Left kidney (tissue), 2 donors: ENCODE results near the gene TRIM3. TPM values are rescaled to one million over a fixed set of nuclear protein-coding genes. Genes with fewer than 3 reads are reported as not detected.

Source experiments
- DNase-seq: peaks from one replicate; pipeline ENCODE4 v3.0.0-alpha.2; 2013
- polyA plus RNA-seq: library from polyadenylated mRNA; unstranded; fragments of 120-200 nt; gene quantifications from one replicate; pipeline ENCODE4 v1.2.1, GENCODE V29; 2013; ENCODE audit not compliant: insufficient read length

The TRIM3 gene
- polyA plus RNA-seq, 1 donor = 26.5 TPM

DNA sequence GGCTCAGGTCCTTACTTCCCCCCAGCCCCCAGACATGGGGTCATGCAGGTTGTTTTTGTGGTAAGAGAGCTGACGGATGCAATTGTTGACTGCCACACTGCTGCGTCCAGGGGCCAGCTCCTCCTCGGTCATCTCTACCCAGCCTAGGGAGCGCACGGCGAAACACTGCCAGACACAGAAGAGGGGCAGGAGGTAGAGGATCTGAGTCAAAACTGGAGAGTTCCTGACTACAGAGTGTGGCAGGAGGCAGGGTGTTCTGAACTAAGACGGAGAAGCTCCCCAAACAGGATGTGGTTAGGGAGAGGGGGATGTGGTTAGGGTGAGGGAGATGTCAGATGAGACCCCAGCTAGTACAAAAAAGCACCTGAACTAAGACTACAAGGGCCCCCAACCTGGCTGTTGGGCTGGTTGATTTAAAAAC, 71.2 kb downstream of the TRIM3 start:
- DNase-seq = no peak

DNA sequence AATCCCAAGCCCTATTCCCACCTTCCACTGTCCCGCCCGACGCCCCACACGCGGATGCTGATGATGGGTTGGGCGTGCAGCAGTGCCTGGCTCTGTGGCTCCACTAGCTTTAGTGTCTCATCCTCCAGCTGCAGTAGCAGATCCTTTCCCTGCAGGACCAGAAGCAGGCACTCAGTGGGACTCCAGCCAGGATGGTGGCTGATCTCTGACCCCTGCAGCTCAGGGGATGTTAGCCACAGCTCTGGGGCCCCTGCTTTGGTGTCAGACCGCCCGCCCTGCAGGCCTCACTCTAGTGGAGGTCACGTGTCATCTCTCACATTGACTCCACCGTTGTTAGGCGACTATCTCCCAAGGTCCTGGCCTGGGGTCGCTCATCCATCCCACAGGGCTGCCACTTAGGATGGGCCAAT, 71.7 kb downstream of the TRIM3 start:
- DNase-seq = no peak

DNA sequence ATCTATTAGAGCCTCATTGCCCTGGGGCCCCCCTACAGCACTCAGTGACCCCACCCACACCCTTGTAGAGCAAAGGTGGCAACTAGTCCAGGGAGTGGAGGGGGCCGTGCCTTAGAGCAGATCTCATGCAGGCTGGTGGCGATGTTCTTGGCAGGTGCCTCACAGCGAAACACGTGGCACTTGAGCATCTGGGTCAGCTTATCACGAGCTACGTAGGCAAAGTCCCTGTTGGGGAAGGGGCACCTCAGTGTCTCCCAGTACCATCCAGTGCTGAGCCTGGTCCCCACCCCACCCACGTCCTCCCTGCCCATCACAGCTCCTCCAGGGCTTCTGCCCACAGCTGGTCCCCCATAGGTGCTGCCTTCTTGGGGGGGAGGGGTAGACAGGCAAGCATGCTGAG, 72.3 kb downstream of the TRIM3 start:
- DNase-seq = no peak

DNA sequence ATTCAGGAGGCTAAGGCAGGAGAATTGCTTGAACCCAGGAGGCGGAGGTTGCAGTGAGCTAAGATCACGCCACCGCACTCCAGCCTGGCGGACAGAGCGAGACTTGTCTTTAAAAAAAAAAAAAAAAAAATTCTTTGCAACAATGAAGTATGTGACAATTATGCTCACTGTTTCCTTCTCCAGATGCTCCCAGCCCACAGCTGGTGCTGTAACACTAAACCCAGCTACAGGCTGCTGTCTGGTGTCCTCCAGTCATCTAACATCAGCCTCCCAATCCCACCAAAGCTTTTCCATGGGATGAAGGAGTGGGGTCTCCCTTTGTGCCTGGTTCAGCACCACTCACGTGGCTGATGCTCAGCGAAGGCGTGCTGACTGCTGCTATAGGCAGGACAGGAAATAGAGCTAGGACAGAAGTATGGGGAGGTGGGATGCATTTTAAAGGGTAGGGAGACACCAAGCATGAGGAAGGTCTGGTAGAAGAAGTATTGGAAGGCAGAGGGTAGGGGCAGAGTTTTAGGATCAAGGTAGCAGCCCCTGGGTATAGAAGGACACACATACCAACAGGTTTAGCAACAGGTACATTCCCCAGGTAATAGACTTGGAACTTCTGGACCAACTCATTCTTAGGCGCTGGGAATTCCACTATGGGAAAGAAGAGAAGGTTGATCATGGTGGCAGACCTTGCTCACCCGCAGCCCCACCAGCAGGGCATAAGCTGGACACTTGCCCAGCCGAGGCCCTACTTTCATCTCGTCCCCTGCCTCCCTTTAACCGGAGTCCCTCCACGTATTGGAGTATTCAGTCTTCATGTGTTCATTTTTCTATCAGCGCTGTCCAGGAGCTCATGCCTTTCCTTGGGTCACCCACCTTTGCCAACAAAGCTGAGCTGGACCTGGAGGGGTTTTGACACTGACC, 73.1 kb downstream of the TRIM3 start:
- DNase-seq = no peak

Other genes with a start within 250 kb of the TRIM3 start
- gene FHIP1B, start 239.3 kb downstream of the TRIM3 start, polyA plus RNA-seq = 62.0 TPM
- gene CNGA4, start 234.9 kb downstream of the TRIM3 start, polyA plus RNA-seq = 1.1 TPM
- 0.55 TPM for gene CCKBR, start 214.1 kb downstream of the TRIM3 start, polyA plus RNA-seq
- 8.5 TPM for gene CAVIN3, start 153.4 kb downstream of the TRIM3 start, polyA plus RNA-seq
- gene SMPD1, start 83.5 kb downstream of the TRIM3 start, polyA plus RNA-seq = 34.1 TPM
- 55.3 TPM for gene APBB1, start 54.8 kb downstream of the TRIM3 start, polyA plus RNA-seq
- 4.8 TPM for gene HPX, start 33.0 kb downstream of the TRIM3 start, polyA plus RNA-seq
- gene ARFIP2, start 7.4 kb upstream of the TRIM3 start, polyA plus RNA-seq = 74.8 TPM
- 40.9 TPM for gene TIMM10B, start 7.6 kb upstream of the TRIM3 start, polyA plus RNA-seq
- gene DNHD1, start 23.3 kb upstream of the TRIM3 start, polyA plus RNA-seq = 13.3 TPM
- gene RRP8, start 129.7 kb upstream of the TRIM3 start, polyA plus RNA-seq = 21.2 TPM
- 145 TPM for gene ILK, start 129.8 kb upstream of the TRIM3 start, polyA plus RNA-seq
- gene TAF10, start 138.3 kb upstream of the TRIM3 start, polyA plus RNA-seq = 67.1 TPM
- gene TPP1, start 145.5 kb upstream of the TRIM3 start, polyA plus RNA-seq = 121 TPM
- 36.1 TPM for gene DCHS1, start 181.9 kb upstream of the TRIM3 start, polyA plus RNA-seq
- 61.2 TPM for gene MRPL17, start 209.4 kb upstream of the TRIM3 start, polyA plus RNA-seq